HCT116 (cell line): Measurements from ENCODE around the gene LHX1. TPM values are rescaled to one million over a fixed set of nuclear protein-coding genes. Genes with fewer than 3 reads are reported as not detected.

ENCODE experiments used
- ATAC-seq: fragments of 200-7000 bp; cut with Tn5 transposase; 2 replicates; pipeline ENCODE4 v1.9.1; 2020; ENCODE audit warnings: mild to moderate bottlenecking, moderate library complexity
- BruUV-seq: library from RNA; stranded (reverse); fragments of 400-500 nt; replicated peaks from 2 replicates; lab custom pipeline; 2021; lab: Mats Ljungman, UMichigan
- CTCF ChIA-PET: fragments of 300-600 bp; sonication (Branson Sonifier 250); formaldehyde crosslinking; loops from one replicate; lab custom pipeline; 2021; ENCODE audit warnings: antibody characterized with exemption; lab: Charles Lee
- POLR2A ChIA-PET: fragments of 300-600, 350-600 bp; sonication (Branson Sonifier 250); formaldehyde crosslinking; loops from one replicate; lab custom pipeline; 2021; ENCODE audit warnings: antibody characterized with exemption; lab: Charles Lee
- RAD21 ChIA-PET, 2 experiments: fragments of 300-600 bp; sonication (Branson Sonifier 250); formaldehyde crosslinking; loops; one replicate each; lab custom pipeline; 2023; ENCODE audit warnings: low total read pairs in 2 of 2; ENCODE audit not compliant: uncharacterized antibody in 2 of 2, unreplicated experiment in 2 of 2, low non-redundant PET in 1 of 2; lab: Charles Lee
- DNase-seq: peaks from one replicate; pipeline ENCODE4 v3.0.0-alpha.2; 2010; ENCODE audit warnings: low read depth, low spot score
- H2AFZ ChIP-seq: fragments of 200-600 bp; shearing (Covaris generic), sonication (generic); 2 replicates; pipeline ENCODE4 v1.6.1; 2017; ENCODE audit warnings: low read depth, mixed run types, mixed read lengths, antibody characterized with exemption, low read length; ENCODE audit not compliant: poor library complexity, severe bottlenecking
- H3K27ac ChIP-seq: 2 replicates; pipeline ENCODE4 v1.5.1; 2012; ENCODE audit warnings: low read depth, low read length
- H3K27me3 ChIP-seq: fragments of 200-600 bp; sonication (generic); 2 replicates; pipeline ENCODE4 v1.6.1; 2016; ENCODE audit warnings: mixed run types, low read length, mixed read lengths; ENCODE audit not compliant: insufficient read depth
- H3K36me3 ChIP-seq, 2 experiments: fragments of 200-500 bp in 1 of 2; fragments of 200-600 bp in 1 of 2; sonication (Bioruptor generic) in 1 of 2; sonication (generic) in 1 of 2; 2 replicates each; pipeline versions ENCODE4 v1.5.1 to v1.6.1; 2014 to 2016; ENCODE audit warnings: low read length in 2 of 2, inconsistent platforms in 1 of 2, mixed read lengths in 1 of 2, mixed run types in 1 of 2; ENCODE audit not compliant: insufficient read depth in 2 of 2, control insufficient read depth in 1 of 2
- H3K4me1 ChIP-seq, 2 experiments: fragments of 200-600 bp in 1 of 2; sonication (generic) in 1 of 2; 2 replicates each; pipeline versions ENCODE4 v1.5.1 to v1.6.1; 2012 to 2017; ENCODE audit warnings: low read length in 2 of 2, inconsistent platforms in 1 of 2, mild to moderate bottlenecking in 1 of 2, mixed read lengths in 1 of 2, mixed run types in 1 of 2, moderate library complexity in 1 of 2; ENCODE audit not compliant: insufficient read depth in 2 of 2, control insufficient read depth in 1 of 2
- H3K4me2 ChIP-seq: fragments of 200-600 bp; sonication (generic); 2 replicates; pipeline ENCODE4 v1.6.1; 2017; ENCODE audit warnings: mixed run types, low read length, mixed read lengths
- H3K4me3 ChIP-seq, 2 experiments: fragments of 200-600 bp in 1 of 2; sonication (generic) in 1 of 2; replicated peaks in 1 of 2; 2 replicates each; pipeline ENCODE4 v1.5.1; 2011 to 2016; ENCODE audit warnings: low read length in 2 of 2, control low read depth in 1 of 2, low read depth in 1 of 2, mild to moderate bottlenecking in 1 of 2, mixed read lengths in 1 of 2, mixed run types in 1 of 2
- H3K79me2 ChIP-seq: fragments of 200-600 bp; sonication (generic); 2 replicates; pipeline ENCODE4 v1.6.1; 2017; ENCODE audit warnings: mild to moderate bottlenecking, mixed run types, low read length, moderate library complexity, mixed read lengths; ENCODE audit not compliant: insufficient read depth
- H3K9ac ChIP-seq: fragments of 200-600 bp; sonication (generic); 2 replicates; pipeline ENCODE4 v1.6.1; 2016; ENCODE audit warnings: low read length, mixed read lengths
- H3K9me2 ChIP-seq: fragments of 200-600 bp; sonication (generic), shearing (Covaris generic); 2 replicates; pipeline ENCODE4 v1.6.1; 2017; ENCODE audit warnings: mixed run types, mild to moderate bottlenecking, moderate library complexity; ENCODE audit not compliant: insufficient read depth
- H3K9me3 ChIP-seq, 2 experiments: fragments of 200-500 bp in 1 of 2; fragments of 200-600 bp in 1 of 2; sonication (Bioruptor generic) in 1 of 2; sonication (generic) in 1 of 2; 2 replicates each; pipeline ENCODE4 v1.6.1; 2014 to 2017; ENCODE audit warnings: low read length in 2 of 2, mixed read lengths in 2 of 2, inconsistent platforms in 1 of 2, low read depth in 1 of 2, mild to moderate bottlenecking in 1 of 2, mixed run types in 1 of 2, moderate library complexity in 1 of 2; ENCODE audit not compliant: control insufficient read depth in 1 of 2, insufficient read depth in 1 of 2
- H4K20me1 ChIP-seq: fragments of 200-600 bp; sonication (generic), shearing (Covaris generic); 2 replicates; pipeline ENCODE4 v1.6.1; 2017; ENCODE audit warnings: mixed run types, mild to moderate bottlenecking, moderate library complexity; ENCODE audit not compliant: insufficient read depth
- ATF3 ChIP-seq: IDR thresholded peaks from 2 replicates; pipeline ENCODE4 v1.6.1; 2012
- CBX3 ChIP-seq: IDR thresholded peaks from 2 replicates; pipeline ENCODE4 v1.6.1; 2012; ENCODE audit warnings: low read depth
- CEBPB ChIP-seq: IDR thresholded peaks from 2 replicates; pipeline ENCODE4 v1.6.1; 2012; ENCODE audit warnings: low read depth
- ELF1 ChIP-seq: IDR thresholded peaks from 2 replicates; pipeline ENCODE4 v1.6.1; 2012; ENCODE audit warnings: low read depth, borderline replicate concordance
- EZH2 ChIP-seq: fragments of 200-600 bp; sonication (generic); IDR thresholded peaks from 2 replicates; pipeline ENCODE4 v1.6.1; 2017; ENCODE audit warnings: antibody characterized with exemption, mixed run types
- EZH2phosphoT487 ChIP-seq: fragments of 200-600 bp; IDR thresholded peaks from 2 replicates; pipeline ENCODE4 v1.6.1; 2018; ENCODE audit warnings: antibody characterized with exemption, borderline replicate concordance
- JUND ChIP-seq: IDR thresholded peaks from 2 replicates; pipeline ENCODE4 v1.6.1; 2012
- MAX ChIP-seq: IDR thresholded peaks from 2 replicates; pipeline ENCODE4 v1.6.1; 2012
- POLR2A ChIP-seq: IDR thresholded peaks from 2 replicates; pipeline ENCODE4 v1.7.0; 2011; ENCODE audit warnings: borderline replicate concordance; ENCODE audit not compliant: insufficient read depth, insufficient read length; ENCODE audit errors: extremely low read depth
- POLR2AphosphoS5 ChIP-seq: IDR thresholded peaks from 2 replicates; pipeline ENCODE4 v1.6.1; 2011; ENCODE audit warnings: mild to moderate bottlenecking, low read depth, low read length, moderate library complexity
- REST ChIP-seq: IDR thresholded peaks from 2 replicates; pipeline ENCODE4 v1.6.1; 2012; ENCODE audit warnings: low read depth
- SIN3A ChIP-seq: IDR thresholded peaks from 2 replicates; pipeline ENCODE4 v1.6.1; 2012; ENCODE audit warnings: low read depth
- SRF ChIP-seq: IDR thresholded peaks from 2 replicates; pipeline ENCODE4 v1.6.1; 2012; ENCODE audit warnings: low read depth
- TCF7L2 ChIP-seq: IDR thresholded peaks from 2 replicates; pipeline ENCODE4 v1.7.0; 2011; ENCODE audit warnings: borderline replicate concordance, inconsistent platforms; ENCODE audit not compliant: insufficient read depth, insufficient read length; ENCODE audit errors: extremely low read depth
- YY1 ChIP-seq: IDR thresholded peaks from 2 replicates; pipeline ENCODE4 v1.6.1; 2011; ENCODE audit warnings: low read length, low read depth, moderate library complexity, mild to moderate bottlenecking; ENCODE audit not compliant: insufficient replicate concordance; ENCODE audit errors: extremely low read depth
- ZBTB33 ChIP-seq: IDR thresholded peaks from 2 replicates; pipeline ENCODE4 v1.6.1; 2011; ENCODE audit warnings: mild to moderate bottlenecking, low read length, moderate library complexity; ENCODE audit not compliant: insufficient replicate concordance; ENCODE audit errors: extremely low read depth
- ZNF274 ChIP-seq: fragments of 200-500 bp; sonication (Bioruptor generic); IDR thresholded peaks from 2 replicates; pipeline ENCODE4 v1.6.1; 2014; ENCODE audit warnings: mild to moderate bottlenecking, low read depth, low read length, inconsistent platforms
- intact Hi-C: fragments of 100-400 bp; cut with micrococcal nuclease; formaldehyde crosslinking; loops from 2 replicates; pipeline ENCODE4 v1.10.0; 2022
- total RNA-seq: library from RNA; stranded (reverse); gene quantifications from one replicate; pipeline ENCODE4 v1.2.1, GENCODE V29; 2021; ENCODE audit not compliant: unreplicated experiment

Gene LHX1
- total RNA-seq, 1 experiment from 2014 or later: 0.44 TPM

GRCh38 chr17:36972905-36973304 is 35.6 kb downstream of the LHX1 start:
- Histone ChIP-seq H3K9ac (no peak overlapping the region), H3K9me2 (no peaks in the 10 kb centered on the region), H3K27ac (no peak overlapping the region), H4K20me1 (peaks cover 46% of the 10 kb centered on the region), H2AFZ (no peak overlapping the region), H3K4me1 (no peaks in the 10 kb centered on the region), H3K9me3 (no peaks in the 10 kb centered on the region), H3K4me3 (no peak overlapping the region), H3K4me2 (no peak overlapping the region), H3K27me3 (no peaks in the 10 kb centered on the region), H3K79me2 (peaks cover 100% of the 10 kb centered on the region), H3K36me3 (peaks cover 13 to 14% of the 10 kb centered on the region in 2 experiments)
- ChIA-PET POLR2A (no interaction called here), RAD21 (no interaction called here), CTCF (no interaction called here)
- DNase-seq: no peak
- TF ChIP-seq SIN3A (no peak), YY1 (no peak), JUND (no peak), ELF1 (no peak), SRF (no peak), CBX3 (no peak), POLR2A (no peak), ZBTB33 (no peak), ATF3 (no peak), ZNF274 (no peak), CEBPB (no peak), EZH2 (no peak), REST (no peak), TCF7L2 (no peak), EZH2phosphoT487 (no peak), POLR2AphosphoS5 (no peak), MAX (no peak)
- intact Hi-C loops: no loop called here
- BruUV-seq: no TSS peak
- no peak for ATAC-seq
